Measurements from ENCODE around the gene PMM2. TPM values are rescaled to one million over a fixed set of nuclear protein-coding genes. Genes with fewer than 3 reads are reported as not detected.
A peak's percentile ranks its signal among the peaks of the same experiment; 100 is the strongest.

Gene PMM2
- total and polyA plus RNA-seq, 2 experiments from 2014 or later, result 38.2 to 60.4 TPM

DNA sequence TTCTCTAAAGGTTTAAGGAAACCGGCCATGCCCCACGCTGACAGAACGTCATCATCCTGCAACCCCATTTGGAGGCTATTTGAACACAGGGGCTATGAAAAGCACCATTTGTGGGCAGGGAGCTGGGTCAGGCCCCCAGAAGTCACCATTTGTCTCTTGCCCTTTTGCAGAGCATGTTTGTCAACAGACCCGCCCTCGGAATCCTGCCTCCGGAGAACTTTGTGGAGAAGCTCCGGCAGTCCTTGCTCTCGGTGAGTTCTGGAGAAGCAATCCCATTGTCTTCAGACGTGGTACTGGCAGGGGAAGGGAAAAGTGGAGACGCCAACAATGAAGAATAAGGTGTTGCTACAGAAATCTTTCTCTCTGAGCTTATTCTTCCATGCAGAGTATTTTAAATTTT lies 33.7 kb upstream of the PMM2 start:
- no peaks in the 10 kb centered on the region for H3K27me3 ChIP-seq (ENCODE audit: insufficient read depth)
- H3K27ac Mint-ChIP-seq, result no peak overlapping the region
- H3K4me1 Mint-ChIP-seq, result peaks cover 16% of the 10 kb centered on the region
- DNase-seq (ENCODE audit: low spot score) (peak; percentile 41), ATAC-seq (peak; percentile 52)
- H3K9me2 ChIP-seq (ENCODE audit: insufficient read depth), result no peaks in the 10 kb centered on the region
- TF ChIP-seq, protein P1, sequence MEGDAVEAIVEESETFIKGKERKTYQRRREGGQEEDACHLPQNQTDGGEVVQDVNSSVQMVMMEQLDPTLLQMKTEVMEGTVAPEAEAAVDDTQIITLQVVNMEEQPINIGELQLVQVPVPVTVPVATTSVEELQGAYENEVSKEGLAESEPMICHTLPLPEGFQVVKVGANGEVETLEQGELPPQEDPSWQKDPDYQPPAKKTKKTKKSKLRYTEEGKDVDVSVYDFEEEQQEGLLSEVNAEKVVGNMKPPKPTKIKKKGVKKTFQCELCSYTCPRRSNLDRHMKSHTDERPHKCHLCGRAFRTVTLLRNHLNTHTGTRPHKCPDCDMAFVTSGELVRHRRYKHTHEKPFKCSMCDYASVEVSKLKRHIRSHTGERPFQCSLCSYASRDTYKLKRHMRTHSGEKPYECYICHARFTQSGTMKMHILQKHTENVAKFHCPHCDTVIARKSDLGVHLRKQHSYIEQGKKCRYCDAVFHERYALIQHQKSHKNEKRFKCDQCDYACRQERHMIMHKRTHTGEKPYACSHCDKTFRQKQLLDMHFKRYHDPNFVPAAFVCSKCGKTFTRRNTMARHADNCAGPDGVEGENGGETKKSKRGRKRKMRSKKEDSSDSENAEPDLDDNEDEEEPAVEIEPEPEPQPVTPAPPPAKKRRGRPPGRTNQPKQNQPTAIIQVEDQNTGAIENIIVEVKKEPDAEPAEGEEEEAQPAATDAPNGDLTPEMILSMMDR (conservative IDR thresholded peaks at IDR 0.05; ENCODE audit: low read depth in 2 of 2), result no peak
- TF ChIP-seq NANOG (IDR thresholded peaks at IDR 0.05; ENCODE audit: borderline replicate concordance) (no peak), EZH2phosphoT487 (IDR thresholded peaks at IDR 0.05; ENCODE audit: unreplicated experiment) (no peak), ZNF331 (CRISPR knock-in tag; IDR thresholded peaks at IDR 0.05; ENCODE audit: low read depth) (no peak), CREB1 (CRISPR knock-in tag; IDR thresholded peaks at IDR 0.05; ENCODE audit: low read depth) (no peak), POLR2AphosphoS5 (IDR thresholded peaks at IDR 0.05; ENCODE audit: low read depth) (no peak), JUNB (IDR thresholded peaks at IDR 0.05; ENCODE audit: unreplicated experiment) (no peak), EZH2 (IDR thresholded peaks at IDR 0.05; ENCODE audit: low read depth, unreplicated experiment) (no peak), ZNF114 (CRISPR knock-in tag; IDR thresholded peaks at IDR 0.05) (no peak), STAT1 (IDR thresholded peaks at IDR 0.05; ENCODE audit: unreplicated experiment) (no peak)
- TF ChIP-seq, protein P2, sequence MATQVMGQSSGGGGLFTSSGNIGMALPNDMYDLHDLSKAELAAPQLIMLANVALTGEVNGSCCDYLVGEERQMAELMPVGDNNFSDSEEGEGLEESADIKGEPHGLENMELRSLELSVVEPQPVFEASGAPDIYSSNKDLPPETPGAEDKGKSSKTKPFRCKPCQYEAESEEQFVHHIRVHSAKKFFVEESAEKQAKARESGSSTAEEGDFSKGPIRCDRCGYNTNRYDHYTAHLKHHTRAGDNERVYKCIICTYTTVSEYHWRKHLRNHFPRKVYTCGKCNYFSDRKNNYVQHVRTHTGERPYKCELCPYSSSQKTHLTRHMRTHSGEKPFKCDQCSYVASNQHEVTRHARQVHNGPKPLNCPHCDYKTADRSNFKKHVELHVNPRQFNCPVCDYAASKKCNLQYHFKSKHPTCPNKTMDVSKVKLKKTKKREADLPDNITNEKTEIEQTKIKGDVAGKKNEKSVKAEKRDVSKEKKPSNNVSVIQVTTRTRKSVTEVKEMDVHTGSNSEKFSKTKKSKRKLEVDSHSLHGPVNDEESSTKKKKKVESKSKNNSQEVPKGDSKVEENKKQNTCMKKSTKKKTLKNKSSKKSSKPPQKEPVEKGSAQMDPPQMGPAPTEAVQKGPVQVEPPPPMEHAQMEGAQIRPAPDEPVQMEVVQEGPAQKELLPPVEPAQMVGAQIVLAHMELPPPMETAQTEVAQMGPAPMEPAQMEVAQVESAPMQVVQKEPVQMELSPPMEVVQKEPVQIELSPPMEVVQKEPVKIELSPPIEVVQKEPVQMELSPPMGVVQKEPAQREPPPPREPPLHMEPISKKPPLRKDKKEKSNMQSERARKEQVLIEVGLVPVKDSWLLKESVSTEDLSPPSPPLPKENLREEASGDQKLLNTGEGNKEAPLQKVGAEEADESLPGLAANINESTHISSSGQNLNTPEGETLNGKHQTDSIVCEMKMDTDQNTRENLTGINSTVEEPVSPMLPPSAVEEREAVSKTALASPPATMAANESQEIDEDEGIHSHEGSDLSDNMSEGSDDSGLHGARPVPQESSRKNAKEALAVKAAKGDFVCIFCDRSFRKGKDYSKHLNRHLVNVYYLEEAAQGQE (IDR thresholded peaks at IDR 0.05; ENCODE audit: unreplicated experiment), result no peak
- peaks cover 17% of the 10 kb centered on the region for H3K4me1 ChIP-seq (ENCODE audit: insufficient read depth)
- H3K4me3 ChIP-seq, result 0 out of 2 replicates have a peak overlapping the region, but pooled peaks have one; percentile 3
- peak overlapping the region; percentile 83 for H2AFZ ChIP-seq
- no peaks in the 10 kb centered on the region for H3K79me2 ChIP-seq (replicated peaks; ENCODE audit: insufficient read depth)
- H3K27ac ChIP-seq (ENCODE audit: low read depth), result no peak overlapping the region
- H3K36me3 Mint-ChIP-seq (ENCODE audit: low read depth), result no peaks in the 10 kb centered on the region
- H3F3A ChIP-seq (replicated peaks; ENCODE audit: low read depth), result peaks cover 8% of the 10 kb centered on the region; the same call in 1 of the 2 replicates
- H3K9me3 Mint-ChIP-seq, result no peaks in the 10 kb centered on the region
- peaks cover 14% of the 10 kb centered on the region for H3K27me3 Mint-ChIP-seq (ENCODE audit: insufficient read depth, low read depth, poor library complexity)
- H3K36me3 ChIP-seq (ENCODE audit: insufficient read depth), result no peaks in the 10 kb centered on the region
- peak overlapping the region; percentile 64 for H3K4me2 ChIP-seq
- H4K20me1 ChIP-seq (replicated peaks; ENCODE audit: insufficient read depth), result no peaks in the 10 kb centered on the region
- H3K4me3 Mint-ChIP-seq, result no peak overlapping the region
